Activated CD4-positive, alpha-beta T cell treated with anti-CD3 and anti-CD28 coated beads for 24 hours (primary cell): ENCODE measurements around the gene LAIR1.
"Not testable (repeated sequence)": the region's sequence is repeated elsewhere in the genome, so short reads cannot be mapped to it uniquely, and the experiment has no call there.

ENCODE experiments used
- DNase-seq, 2 donors: peaks; one replicate each; pipeline ENCODE4 v3.0.0-alpha.2; 2020; ENCODE audit warnings: low read depth in 2 of 2

Gene LAIR1, protein sequence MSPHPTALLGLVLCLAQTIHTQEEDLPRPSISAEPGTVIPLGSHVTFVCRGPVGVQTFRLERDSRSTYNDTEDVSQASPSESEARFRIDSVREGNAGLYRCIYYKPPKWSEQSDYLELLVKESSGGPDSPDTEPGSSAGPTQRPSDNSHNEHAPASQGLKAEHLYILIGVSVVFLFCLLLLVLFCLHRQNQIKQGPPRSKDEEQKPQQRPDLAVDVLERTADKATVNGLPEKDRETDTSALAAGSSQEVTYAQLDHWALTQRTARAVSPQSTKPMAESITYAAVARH

DNA sequence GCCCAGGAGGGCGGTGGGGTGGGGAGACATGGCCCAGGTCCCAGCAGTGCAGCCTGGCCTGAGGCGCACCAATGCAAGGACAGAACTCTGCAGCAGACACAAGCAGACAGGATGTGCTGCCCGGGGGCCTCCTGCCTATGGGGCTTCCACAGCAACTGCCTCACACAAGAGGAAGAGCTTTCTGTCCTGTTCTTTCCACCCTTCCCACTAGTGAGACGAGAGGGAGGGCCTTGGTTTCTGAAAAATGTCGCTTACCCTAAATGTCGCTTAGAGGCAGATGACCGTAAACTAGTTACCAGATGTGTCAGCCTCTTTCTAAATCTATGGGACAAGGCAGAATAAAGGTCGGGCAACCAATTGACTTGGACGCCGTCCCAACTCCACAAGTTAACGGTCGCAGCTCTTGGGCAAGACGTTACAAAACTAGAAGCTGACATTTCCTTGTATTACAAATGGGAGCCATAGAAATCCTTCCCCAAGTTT, at the start of gene LAIR1:
Gene LAIR1, minus strand, starts transcription at position 157 of the 483 bp plus-strand sequence. Its CDS starts 127 bp downstream, at position 30.
- DNase-seq = peak in 1 of 2 donors; percentile 33

DNA sequence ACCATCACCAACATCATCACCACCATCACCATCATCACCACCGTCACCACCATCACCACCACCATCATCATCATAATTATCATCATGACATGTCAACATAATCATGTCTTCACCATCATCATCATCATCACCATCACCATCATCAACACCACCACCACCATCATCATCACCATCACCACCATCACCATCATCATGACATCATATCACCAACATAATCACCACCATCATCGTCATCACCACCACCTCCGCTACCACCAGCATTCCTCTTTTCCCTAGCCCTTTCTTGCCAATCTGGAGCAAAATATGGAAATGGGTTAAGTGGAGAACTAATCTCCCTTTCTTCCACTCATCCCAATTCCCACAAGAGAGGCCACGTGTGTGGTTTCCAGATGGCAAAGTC, 49.4 kb upstream of the LAIR1 start:
- DNase-seq = no peak

DNA sequence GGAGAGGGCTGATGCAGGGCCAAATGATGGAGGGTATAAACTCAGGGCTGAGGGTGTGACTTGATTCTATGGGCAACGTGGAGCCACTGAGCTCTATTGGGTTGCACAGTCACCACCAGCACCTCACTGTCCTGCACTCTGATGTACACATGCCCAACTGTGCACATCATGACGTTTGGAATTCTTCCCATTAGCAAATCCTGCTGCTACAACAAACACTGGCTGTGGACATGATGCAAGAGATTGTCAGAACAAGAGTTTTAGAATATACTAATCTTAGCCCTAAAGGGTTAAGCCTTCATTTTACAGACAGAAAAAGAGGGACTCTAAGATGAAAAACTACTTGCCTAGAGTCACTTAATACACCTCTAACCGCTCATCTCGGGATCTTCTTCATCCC, 48.1 kb upstream of the LAIR1 start:
- no peak for DNase-seq

DNA sequence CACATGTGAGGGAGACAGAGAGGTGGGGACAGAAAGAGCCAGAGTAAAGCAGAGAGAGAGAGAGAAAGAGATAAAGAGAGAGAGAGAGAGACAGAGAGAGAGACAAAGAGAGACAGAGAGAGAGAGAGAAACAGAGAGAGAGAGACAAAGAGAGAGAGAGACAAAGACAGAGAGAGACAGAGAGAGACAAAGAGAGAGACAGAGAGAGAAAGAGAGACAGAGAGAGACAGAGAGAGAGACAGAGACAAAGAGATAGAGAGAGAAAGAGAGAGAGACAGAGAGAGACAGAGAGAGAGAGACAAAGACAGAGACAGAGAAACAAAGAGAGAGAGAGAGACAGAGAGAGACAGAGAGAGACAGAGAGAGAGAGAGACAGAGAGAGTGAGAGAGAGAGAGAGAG, 46.3 kb upstream of the LAIR1 start:
- DNase-seq = no peak

DNA sequence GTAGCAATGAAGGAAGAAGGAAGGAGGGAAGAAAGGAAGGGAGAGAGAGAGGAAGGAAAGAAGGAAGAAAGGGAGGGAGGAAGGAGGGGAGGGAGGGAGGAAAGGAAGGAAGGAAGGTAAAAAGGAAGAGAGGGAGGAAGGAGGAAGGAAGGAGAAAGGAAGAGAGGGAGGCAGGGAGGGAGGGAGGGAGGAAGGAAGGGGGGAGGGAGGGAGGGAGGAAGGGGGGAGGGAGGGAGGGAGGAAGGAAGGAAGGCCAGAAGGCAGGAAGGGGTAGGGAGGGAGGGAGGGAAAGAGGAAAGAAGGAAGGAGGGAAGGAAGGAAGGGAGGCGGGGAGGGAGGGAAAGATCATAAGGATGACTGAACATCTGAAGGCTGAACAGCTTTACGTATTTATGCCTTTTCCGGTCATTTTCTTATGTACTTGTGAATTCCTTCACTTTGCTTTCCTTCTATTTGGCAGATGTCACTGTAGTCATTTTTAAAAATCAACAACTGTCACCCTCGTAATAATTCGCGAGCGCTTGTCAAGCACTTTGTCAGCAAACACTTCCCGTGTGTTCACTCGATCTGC, 43.8 kb upstream of the LAIR1 start:
- no peak for DNase-seq

DNA sequence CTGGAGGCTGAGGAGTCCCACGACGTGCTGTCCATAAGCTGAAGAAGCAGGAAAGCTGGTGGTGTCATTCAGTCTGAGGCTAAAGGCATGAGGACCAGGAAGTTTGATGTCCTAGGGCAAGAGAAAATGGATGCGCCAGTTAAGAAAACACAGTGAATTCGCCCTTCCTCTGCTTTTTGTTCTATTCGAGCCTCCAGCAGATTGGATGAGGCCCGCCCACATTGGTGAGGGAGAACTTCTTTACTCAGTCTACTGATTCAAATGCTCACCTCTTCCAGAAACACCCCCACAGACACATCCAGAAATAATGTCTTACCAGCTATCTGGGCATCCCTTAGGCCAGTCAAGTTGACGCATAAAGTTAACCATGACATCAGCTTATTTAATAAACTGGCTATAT, 43.0 kb upstream of the LAIR1 start:
- DNase-seq = no peak

DNA sequence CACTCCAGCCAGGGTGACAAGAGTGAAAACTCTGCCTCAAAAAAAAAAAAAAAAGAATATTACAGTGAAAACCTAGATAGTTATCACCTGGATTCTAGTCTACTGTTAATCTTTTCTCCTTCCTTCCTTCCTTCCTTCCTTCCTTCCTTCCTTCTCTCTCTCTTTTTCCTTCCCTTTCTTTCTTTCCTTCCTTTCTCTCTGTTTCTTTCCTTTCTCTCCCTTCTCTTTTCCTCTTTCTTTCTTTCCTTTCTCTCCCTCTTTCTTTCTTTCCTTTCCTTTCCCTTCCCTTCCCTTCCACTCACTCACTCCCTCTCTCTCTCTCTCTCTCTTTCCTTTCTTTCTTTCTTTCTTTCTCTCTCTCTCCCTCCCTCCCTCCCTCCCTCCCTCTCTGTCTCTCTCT, 40.9 kb upstream of the LAIR1 start:
- DNase-seq = no peak

DNA sequence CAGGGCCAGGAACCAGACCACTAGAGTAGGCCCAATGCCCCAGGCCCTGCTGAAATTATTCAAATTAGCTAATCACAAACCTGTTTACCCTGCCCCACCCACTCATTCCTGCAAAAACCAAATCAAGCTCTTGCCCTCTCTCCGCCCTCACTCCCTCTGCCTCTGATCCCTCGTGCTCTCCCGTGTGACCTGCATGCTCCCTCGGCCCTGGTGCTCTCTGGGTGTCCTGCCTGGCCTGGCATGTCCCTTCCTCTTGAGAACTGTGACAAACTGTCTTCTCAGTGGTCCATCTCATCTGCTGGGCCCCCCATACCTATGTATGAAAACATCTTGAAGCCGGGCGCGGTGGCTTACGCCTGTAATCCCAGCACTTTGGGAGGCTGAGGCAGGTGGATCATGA, 38.3 kb upstream of the LAIR1 start:
- DNase-seq = no peak

DNA sequence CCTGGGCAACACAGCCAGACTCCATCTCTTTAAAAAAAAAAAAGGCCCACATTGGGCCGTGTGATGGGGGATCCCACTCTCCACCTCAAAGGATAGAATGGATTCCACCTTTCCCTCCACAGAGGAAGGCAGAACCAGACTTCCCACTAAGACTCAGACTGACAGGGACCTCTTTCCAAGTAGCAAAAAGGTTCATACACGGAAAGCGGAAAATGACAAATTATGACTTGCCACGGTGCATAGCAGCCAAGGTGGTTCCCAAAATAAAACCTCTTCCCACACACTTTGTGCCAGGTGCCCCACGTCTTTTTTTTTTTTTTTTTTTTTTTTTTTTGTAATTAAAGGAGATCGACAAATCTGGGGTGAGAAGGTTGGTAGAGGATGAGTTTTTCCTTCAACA, 36.2 kb upstream of the LAIR1 start:
- DNase-seq = no peak

DNA sequence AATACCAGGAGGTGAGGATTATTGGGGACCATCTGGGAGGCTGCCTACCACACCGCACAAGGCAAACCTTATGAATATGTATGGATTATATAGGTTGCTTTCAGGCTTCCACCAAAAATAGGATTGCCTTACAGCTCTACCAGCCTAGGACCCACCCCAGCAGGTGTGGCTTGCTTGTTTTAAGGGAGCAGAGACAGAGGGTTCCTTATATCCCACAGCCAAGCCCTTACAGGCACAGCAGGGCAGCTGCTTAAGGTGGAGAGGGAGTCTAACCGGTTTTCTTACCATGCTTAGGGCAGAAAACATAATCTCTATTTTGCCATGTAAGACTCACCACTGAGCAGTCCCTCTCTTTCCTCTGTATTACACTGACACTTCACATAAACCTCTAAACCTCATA, 34.5 kb upstream of the LAIR1 start:
- no peak for DNase-seq

DNA sequence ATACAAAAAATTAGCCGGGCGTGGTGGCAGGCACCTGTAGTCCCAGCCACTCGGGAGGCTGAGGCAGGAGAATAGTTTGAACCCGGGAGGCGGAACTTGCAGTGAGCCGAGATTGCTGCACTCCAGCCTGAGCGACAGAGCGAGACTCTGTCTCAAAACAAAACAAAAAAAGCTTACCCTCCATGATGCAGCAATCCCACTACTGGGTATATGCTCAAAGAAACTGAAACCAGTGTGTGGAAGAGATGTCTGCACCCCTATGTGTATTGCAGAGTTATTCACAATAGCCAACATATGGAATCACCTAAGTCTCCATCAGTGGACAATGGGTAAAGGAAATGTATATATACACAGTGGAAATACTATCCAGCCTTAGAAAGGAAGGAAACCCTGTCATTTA, 31.0 kb upstream of the LAIR1 start:
- no peak for DNase-seq

DNA sequence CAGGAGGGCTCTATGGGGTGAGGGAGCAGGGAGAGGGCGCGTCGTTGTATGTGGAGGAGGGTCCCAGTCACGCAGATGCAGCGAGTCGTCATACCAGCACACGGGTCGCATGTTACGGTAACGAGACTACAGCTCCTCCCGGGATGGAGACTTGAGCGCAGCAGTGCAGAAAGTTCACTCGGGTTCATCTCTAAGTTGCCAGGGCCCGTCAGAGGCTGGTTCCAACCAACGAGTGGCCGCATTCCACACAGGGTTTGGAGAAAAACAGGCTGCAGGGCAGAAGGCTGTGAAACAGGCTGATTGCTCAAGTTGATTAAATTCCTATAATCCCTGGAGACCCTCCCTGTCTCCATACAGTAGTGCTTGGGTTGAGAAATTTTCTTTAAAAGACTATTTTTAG, 28.6 kb upstream of the LAIR1 start:
- no peak for DNase-seq

DNA sequence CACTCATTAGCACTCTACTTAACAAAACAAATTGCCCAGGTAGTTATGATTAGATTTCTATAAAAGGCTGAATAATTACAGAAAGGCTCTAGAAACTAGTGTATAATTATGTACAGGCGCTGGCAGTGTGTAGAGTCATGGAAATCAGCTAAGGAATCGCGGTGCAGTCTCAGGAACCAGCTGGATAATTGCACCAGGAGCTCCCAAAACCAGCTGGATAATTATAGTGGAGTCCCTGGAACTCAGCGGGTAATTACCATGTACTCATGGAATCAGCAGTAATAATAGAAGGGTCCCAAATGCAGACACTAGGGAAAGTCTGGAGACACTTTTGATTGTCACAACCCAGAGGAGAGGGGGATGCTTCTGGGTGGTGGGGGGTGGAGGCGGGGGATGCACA, 27.4 kb upstream of the LAIR1 start:
- DNase-seq = no peak

DNA sequence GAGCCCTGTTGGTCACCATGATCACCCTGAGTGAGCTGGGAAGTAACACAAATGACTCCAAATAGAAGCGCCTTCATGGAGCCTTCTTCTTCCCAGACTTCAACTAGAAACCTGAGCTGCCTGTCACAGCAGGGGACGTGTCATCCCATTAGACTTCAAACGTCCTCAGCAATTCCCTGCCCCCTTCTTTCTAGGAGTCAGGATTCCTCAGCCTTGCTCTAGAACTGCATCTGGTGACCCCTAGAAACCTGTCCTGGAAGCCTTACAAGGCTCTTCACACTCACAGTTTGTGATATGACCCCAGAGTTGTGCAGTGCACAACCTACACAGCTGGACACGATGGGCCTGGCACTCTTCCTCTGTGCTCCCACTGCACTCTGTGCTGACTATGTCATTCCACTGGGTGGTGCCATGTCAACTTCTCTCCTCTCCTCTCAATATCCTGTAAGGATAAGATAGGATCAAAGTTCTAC, 26.9 kb upstream of the LAIR1 start:
- DNase-seq = no peak

DNA sequence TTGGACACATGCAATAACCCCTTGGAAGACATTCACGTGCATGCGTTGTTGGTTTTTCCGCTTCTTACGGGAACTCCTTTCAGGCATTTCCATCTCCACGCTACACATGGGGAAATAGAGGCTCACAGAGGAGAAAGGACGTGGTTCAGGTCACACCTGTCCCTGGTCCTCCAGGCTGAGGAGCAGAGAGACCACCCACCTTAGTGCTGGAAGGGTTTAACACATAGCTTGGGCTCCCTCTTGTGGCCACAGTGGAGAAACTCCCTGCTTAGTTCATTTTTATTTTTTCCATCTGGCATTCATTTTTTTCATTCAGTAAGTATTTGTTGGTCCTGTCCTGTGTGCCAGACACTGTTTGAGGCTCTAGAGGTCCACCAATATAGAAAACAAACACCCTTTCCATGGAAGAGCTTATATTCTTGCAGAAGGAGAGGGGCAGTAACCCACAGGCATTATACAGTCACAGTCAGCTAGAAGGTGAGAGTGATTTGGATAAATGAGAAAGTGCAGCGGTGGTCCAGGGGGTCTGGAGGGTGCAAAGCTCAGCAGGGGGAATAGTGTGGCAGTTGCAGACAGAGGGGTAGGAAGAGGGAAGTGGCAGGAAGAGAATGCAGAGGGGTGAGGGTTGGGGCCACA, 26.3 kb upstream of the LAIR1 start:
- DNase-seq = peak; percentile 45 to 62

DNA sequence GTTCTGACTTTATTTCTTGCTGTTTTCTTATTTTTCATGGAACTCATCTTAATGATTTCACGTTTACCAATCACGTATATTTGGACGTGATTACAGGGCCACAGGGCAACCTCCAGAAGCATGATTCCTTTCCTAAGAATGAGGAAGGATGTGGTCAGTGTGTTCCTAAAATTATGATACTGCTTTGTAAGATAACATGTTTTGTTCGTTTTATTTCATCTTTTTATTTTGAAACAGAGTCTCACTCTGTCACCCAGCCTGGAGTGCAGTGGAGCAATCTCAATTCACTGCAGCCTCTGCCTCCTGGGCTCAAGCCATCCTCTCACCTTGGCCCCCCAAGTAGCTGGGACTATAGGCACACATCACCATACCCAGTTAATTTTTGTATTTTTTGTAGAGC, 24.8 kb upstream of the LAIR1 start:
- no peak for DNase-seq

DNA sequence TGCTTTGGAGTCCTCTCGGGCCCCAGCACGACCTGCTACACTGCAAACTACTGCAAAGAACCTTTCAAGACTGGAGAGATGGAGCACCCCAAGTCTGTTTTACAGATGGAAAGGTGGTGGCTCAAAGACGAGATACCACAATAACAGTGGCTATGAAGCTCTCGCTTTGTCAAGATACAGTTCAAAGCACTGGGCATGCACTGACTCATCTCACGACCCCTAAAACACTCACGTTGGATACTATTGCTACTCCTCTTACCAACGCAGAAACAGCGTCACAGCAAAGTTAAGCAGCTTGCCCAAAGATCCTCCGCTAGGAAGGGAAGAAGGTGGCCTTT, 24.0 kb upstream of the LAIR1 start:
- DNase-seq = no peak

DNA sequence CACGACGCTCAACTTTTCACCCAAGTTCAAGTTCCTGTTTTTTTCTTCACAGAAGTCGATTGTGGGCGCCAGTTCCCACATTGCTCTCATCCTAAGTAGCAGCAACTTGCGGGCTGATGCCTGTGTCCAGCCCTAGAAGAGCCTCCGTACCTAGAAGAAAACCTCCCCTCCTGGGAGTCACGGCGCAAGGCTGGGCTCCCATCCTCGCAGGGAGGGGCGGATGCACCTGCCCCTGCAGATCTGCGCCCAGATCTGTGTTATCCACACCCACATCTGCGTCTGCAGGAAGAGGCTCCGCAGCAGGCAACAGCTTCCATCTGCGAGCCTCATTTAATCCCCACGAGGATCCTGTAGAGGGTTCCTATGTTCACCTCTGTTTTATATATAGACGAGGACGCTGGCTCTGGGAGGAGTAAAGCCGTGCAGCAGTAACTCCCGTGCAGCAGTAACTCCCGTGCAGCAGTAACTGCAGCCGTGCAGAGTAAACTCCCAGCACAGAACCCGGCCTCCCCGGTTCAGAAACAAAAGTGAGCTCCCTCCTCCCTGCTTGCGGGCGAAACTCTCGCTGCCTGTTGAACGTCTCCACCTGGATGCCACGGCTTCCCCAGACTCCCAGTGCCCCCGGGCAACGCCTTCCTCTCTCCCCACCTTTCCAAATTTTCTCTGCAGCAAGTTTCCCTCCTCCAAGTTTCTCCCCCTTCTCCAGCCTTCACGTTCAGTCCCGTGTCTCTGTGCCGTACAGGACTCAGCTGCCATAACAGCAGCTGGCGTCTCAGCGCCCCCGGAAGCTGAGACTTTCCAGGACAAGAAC, 23.5 kb upstream of the LAIR1 start:
- peak in 1 of 2 donors; percentile 16 for DNase-seq

DNA sequence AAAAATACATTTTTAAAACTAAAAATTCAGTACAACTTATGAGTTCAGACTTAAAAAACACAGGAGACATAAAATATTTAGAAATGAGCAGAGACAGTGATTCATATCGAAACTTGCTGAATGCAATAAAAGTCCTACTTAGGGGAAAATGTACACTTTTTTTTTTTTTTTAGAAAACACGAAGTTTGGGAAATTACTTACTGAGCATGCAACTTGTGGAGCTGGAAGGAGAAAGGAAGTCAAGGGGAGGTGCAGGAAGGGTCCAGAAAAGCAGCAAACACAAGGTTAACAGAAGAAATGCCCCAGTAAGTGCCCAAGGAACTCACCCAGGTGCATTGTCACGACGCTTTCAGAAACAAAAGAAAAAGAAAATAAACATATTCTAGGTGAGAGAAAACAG, 18.6 kb upstream of the LAIR1 start:
- DNase-seq = no peak

DNA sequence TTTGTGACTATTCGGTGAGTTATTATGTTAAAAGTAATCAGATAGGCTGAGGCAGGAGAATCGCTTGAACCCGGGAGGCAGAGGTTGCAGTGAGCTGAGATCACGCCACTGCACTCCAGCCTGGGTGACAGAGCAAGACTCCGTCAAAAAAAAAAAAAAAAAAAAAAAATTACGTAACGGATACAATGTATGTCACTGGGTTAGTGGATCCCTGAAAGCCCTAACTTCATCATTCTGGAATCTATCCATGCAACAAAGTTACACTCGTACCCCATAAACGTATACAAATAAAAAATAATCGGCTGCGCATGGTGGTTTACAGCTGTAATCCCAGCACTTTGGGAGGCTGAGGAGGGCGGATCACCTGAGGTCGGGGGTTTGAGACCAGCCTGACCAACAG, 17.3 kb upstream of the LAIR1 start:
- not testable (repeated sequence) for DNase-seq

DNA sequence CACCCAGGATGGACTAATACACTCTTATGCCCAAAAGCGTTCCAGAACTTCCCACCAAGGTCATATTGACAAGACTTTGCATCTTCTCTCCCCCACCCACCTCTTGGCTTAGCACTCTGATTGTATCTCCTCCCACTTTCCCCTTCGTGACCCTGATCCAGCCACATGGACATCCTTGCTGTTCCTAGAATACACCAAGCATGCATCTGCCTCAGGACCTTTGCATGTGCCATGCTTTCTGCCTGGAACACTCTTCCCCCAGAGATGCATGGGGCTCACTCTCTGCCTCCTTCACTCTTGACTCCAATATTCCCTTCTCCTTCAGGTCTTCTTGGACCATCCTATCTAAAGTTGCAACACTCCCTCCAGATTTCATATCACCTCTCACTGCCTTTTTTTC, 16.2 kb upstream of the LAIR1 start:
- DNase-seq = no peak

DNA sequence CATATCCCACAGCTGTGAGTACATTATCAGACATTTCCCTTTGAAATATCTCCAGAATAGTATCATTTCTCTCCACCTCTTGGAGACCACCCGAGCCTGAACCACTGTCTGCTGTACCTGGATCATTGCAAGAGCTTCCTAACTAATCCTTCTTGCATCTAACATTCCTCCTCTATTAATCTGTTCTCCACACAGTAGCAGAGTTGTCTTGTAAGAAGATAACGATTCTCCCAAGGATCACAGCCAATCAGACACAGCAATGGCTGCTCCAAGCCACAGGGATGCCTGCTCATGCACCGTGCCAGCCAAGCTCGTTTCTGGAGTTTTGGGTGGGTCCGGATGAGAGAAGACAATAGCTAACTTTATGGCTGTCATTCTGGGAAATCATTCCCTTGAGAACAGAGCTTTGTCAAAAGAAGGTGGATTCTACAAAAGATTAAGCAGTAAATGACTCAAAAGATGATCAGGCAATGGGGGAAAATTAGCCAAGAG, 14.5 kb upstream of the LAIR1 start:
- no peak for DNase-seq
